Astrocyte (in vitro differentiated cells and primary cell): Measurements from ENCODE around the gene UGT1A9. TPM values are rescaled to one million over a fixed set of nuclear protein-coding genes. Genes with fewer than 3 reads are reported as not detected.

ENCODE experiments used
- DNase-seq: peaks from one replicate; pipeline ENCODE4 v3.0.0-alpha.2; 2010; ENCODE audit warnings: low read depth
- FAIRE-seq: peaks from 2 replicates; lab custom pipeline; 2011; peaks lifted over from hg19 to GRCh38; lab: Jason Lieb, UNC
- H2AFZ ChIP-seq: 2 replicates; pipeline ENCODE4 v1.6.0; 2012; ENCODE audit warnings: low read depth, low read length, inconsistent platforms
- H3K27ac ChIP-seq: 2 replicates; pipeline ENCODE4 v1.5.1; 2011; ENCODE audit warnings: low read depth, low read length, inconsistent platforms
- H3K27me3 ChIP-seq: 2 replicates; pipeline ENCODE4 v1.6.0; 2011; ENCODE audit warnings: low read length, inconsistent platforms; ENCODE audit not compliant: insufficient read depth
- H3K36me3 ChIP-seq: 2 replicates; pipeline ENCODE4 v1.5.1; 2011; ENCODE audit warnings: low read length, inconsistent platforms; ENCODE audit not compliant: insufficient read depth
- H3K4me1 ChIP-seq: 2 replicates; pipeline ENCODE4 v1.5.1; 2011; ENCODE audit warnings: low read length, inconsistent platforms; ENCODE audit not compliant: insufficient read depth
- H3K4me2 ChIP-seq: 2 replicates; pipeline ENCODE4 v1.6.0; 2012; ENCODE audit warnings: low read length, inconsistent platforms
- H3K4me3 ChIP-seq: 2 replicates; pipeline ENCODE4 v1.5.1; 2011; ENCODE audit warnings: low read depth, mild to moderate bottlenecking, low read length, inconsistent platforms; ENCODE audit not compliant: insufficient read depth
- H3K79me2 ChIP-seq: 2 replicates; pipeline ENCODE4 v1.6.0; 2012; ENCODE audit warnings: mild to moderate bottlenecking, low read length, inconsistent platforms; ENCODE audit not compliant: insufficient read depth
- H3K9ac ChIP-seq: 2 replicates; pipeline ENCODE4 v1.6.0; 2012; ENCODE audit warnings: mild to moderate bottlenecking, low read length, inconsistent platforms
- H3K9me3 ChIP-seq: 2 replicates; pipeline ENCODE4 v1.5.1; 2012; ENCODE audit warnings: low read depth, mild to moderate bottlenecking, low read length, inconsistent platforms; ENCODE audit not compliant: insufficient read depth
- H4K20me1 ChIP-seq: 2 replicates; pipeline ENCODE4 v1.6.0; 2012; ENCODE audit warnings: low read length, inconsistent platforms; ENCODE audit not compliant: insufficient read depth
- H3K27ac Mint-ChIP-seq: one replicate; pipeline ENCODE4 v1.8.0; 2021; ENCODE audit warnings: mild to moderate bottlenecking, mixed read lengths; ENCODE audit not compliant: unreplicated experiment
- H3K27me3 Mint-ChIP-seq: one replicate; pipeline ENCODE4 v1.8.0; 2021; ENCODE audit warnings: low read depth, mixed read lengths; ENCODE audit not compliant: unreplicated experiment
- H3K36me3 Mint-ChIP-seq: one replicate; pipeline ENCODE4 v1.8.0; 2021; ENCODE audit warnings: low read depth, mixed read lengths; ENCODE audit not compliant: unreplicated experiment
- H3K4me1 Mint-ChIP-seq: one replicate; pipeline ENCODE4 v1.8.0; 2021; ENCODE audit warnings: low read depth, mixed read lengths; ENCODE audit not compliant: unreplicated experiment
- H3K4me3 Mint-ChIP-seq: one replicate; pipeline ENCODE4 v1.8.0; 2021; ENCODE audit warnings: mild to moderate bottlenecking, moderate library complexity, mixed read lengths; ENCODE audit not compliant: unreplicated experiment
- H3K9me3 Mint-ChIP-seq: one replicate; pipeline ENCODE4 v1.8.0; 2021; ENCODE audit warnings: mild to moderate bottlenecking, mixed read lengths; ENCODE audit not compliant: unreplicated experiment
- EZH2 ChIP-seq: IDR thresholded peaks from 2 replicates; pipeline ENCODE4 v1.6.1; 2012; ENCODE audit warnings: mild to moderate bottlenecking, low read length, inconsistent platforms; ENCODE audit not compliant: insufficient read depth
- total RNA-seq: library from RNA; stranded (reverse); gene quantifications from 2 replicates; pipeline ENCODE4 v1.2.1, GENCODE V29; 2021
- TF ChIP-seq, protein P1 (sequence below): IDR thresholded peaks from 2 replicates; pipeline ENCODE4 v1.5.1; 2011; ENCODE audit warnings: low read depth, mild to moderate bottlenecking, inconsistent platforms, low read length, moderate library complexity; ENCODE audit not compliant: insufficient read depth

UGT1A9 gene
- total RNA-seq, 1 donor from 2014 or later = not detected

DNA sequence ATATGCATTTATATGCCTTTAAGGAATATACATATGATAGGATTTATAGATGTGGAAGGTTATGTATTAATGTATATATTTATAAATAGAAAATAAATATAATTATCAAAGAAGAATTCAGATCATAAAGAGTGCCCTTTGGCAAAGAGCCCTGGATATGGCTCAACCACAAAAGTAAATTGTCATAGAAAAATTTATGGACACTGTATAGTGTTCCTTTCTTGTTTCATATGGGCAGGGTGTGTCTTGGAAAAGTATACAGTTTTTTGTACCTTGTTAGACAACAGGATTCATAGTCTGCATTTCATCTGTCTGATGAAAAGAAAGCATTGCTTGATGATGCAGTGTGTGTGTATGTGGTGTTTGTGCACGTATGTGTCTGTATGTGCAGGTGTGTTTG lies 12.9 kb downstream of the UGT1A9 start:
- H3K9me3 Mint-ChIP-seq = peaks cover 2% of the 10 kb centered on the region
- no peaks in the 10 kb centered on the region for H3K79me2 ChIP-seq
- TF ChIP-seq, protein P1, sequence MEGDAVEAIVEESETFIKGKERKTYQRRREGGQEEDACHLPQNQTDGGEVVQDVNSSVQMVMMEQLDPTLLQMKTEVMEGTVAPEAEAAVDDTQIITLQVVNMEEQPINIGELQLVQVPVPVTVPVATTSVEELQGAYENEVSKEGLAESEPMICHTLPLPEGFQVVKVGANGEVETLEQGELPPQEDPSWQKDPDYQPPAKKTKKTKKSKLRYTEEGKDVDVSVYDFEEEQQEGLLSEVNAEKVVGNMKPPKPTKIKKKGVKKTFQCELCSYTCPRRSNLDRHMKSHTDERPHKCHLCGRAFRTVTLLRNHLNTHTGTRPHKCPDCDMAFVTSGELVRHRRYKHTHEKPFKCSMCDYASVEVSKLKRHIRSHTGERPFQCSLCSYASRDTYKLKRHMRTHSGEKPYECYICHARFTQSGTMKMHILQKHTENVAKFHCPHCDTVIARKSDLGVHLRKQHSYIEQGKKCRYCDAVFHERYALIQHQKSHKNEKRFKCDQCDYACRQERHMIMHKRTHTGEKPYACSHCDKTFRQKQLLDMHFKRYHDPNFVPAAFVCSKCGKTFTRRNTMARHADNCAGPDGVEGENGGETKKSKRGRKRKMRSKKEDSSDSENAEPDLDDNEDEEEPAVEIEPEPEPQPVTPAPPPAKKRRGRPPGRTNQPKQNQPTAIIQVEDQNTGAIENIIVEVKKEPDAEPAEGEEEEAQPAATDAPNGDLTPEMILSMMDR = no peak
- TF ChIP-seq EZH2 = no peak
- H3K4me2 ChIP-seq = no peak overlapping the region
- no peak overlapping the region for H2AFZ ChIP-seq
- no peaks in the 10 kb centered on the region for H4K20me1 ChIP-seq
- peaks cover 2% of the 10 kb centered on the region for H3K27me3 ChIP-seq
- H3K27ac Mint-ChIP-seq = no peak overlapping the region
- H3K4me3 Mint-ChIP-seq = no peak overlapping the region
- no peaks in the 10 kb centered on the region for H3K36me3 Mint-ChIP-seq
- H3K4me1 Mint-ChIP-seq = no peaks in the 10 kb centered on the region
- no peak overlapping the region for H3K4me3 ChIP-seq
- DNase-seq (no peak), FAIRE-seq (no peak)
- H3K27me3 Mint-ChIP-seq = no peaks in the 10 kb centered on the region
- H3K4me1 ChIP-seq = no peaks in the 10 kb centered on the region
- H3K36me3 ChIP-seq = no peaks in the 10 kb centered on the region
- H3K27ac ChIP-seq = no peak overlapping the region
- no peak overlapping the region for H3K9ac ChIP-seq
- no peaks in the 10 kb centered on the region for H3K9me3 ChIP-seq

DNA sequence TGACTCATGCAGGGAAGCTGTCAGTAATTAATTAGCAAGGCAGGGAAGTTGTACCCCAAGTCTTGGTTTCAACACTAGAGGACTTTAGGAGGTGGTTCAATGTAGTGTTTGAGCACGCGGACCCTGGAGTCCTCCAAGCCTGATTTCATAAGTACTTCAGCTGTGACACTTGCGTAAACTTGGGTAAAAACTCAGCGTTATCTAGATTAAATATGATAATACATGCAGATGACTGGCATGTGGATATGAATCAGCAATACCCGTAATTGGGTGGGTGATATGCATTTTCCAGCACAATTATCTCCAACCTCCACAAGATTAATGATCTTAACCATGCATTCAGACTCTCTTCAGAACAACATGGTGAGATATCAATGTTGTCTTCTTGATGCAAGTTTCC lies 15.2 kb downstream of the UGT1A9 start:
- Mint-ChIP-seq H3K4me3 (no peak overlapping the region), H3K36me3 (no peaks in the 10 kb centered on the region), H3K9me3 (peaks cover 2% of the 10 kb centered on the region), H3K4me1 (no peaks in the 10 kb centered on the region), H3K27me3 (peaks cover 2% of the 10 kb centered on the region), H3K27ac (no peak overlapping the region)
- no peaks in the 10 kb centered on the region for H3K9me3 ChIP-seq
- H3K9ac ChIP-seq = no peak overlapping the region
- no peak overlapping the region for H3K4me2 ChIP-seq
- H3K79me2 ChIP-seq = no peaks in the 10 kb centered on the region
- H3K4me1 ChIP-seq = no peaks in the 10 kb centered on the region
- no peak overlapping the region for H3K4me3 ChIP-seq
- no peaks in the 10 kb centered on the region for H3K36me3 ChIP-seq
- H3K27ac ChIP-seq = no peak overlapping the region
- FAIRE-seq (no peak), DNase-seq (peak; percentile 41)
- H3K27me3 ChIP-seq = peaks cover 2% of the 10 kb centered on the region
- no peak overlapping the region for H2AFZ ChIP-seq
- no peak for TF ChIP-seq EZH2
- TF ChIP-seq, protein P1 = no peak
- no peaks in the 10 kb centered on the region for H4K20me1 ChIP-seq

DNA sequence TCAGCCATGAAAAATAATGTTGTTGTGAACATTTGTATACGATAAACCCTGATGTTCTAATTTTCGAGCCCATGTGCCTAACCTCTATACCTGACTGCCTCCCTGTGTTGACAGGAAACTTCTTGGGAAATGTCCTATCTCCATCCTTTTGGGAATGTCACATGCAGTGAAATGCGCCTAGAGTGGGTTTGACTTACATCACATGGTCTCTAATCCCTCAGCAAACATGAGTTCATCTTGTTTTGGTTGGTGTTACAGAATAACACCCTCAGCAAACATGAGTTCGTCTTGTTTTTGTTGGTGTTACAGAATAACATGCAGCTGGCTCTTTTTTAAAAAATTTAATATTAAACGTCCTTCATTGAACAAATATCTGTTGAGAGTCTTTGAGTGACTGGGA lies 16.6 kb downstream of the UGT1A9 start:
- Histone ChIP-seq H3K4me2 (no peak overlapping the region), H3K4me3 (no peak overlapping the region), H3K36me3 (no peaks in the 10 kb centered on the region), H2AFZ (no peak overlapping the region), H4K20me1 (no peaks in the 10 kb centered on the region), H3K4me1 (no peaks in the 10 kb centered on the region), H3K79me2 (no peaks in the 10 kb centered on the region), H3K9me3 (no peaks in the 10 kb centered on the region), H3K27me3 (peaks cover 2% of the 10 kb centered on the region), H3K27ac (no peak overlapping the region), H3K9ac (no peak overlapping the region)
- DNase-seq (no peak), FAIRE-seq (no peak)
- no peak for TF ChIP-seq EZH2
- TF ChIP-seq, protein P1 = no peak
- Mint-ChIP-seq H3K4me1 (no peaks in the 10 kb centered on the region), H3K36me3 (no peaks in the 10 kb centered on the region), H3K9me3 (peaks cover 2% of the 10 kb centered on the region), H3K27ac (no peak overlapping the region), H3K27me3 (peaks cover 2% of the 10 kb centered on the region), H3K4me3 (no peak overlapping the region)
